ENCODE data around the gene UBE2U. TPM values are rescaled to one million over a fixed set of nuclear protein-coding genes. Genes with fewer than 3 reads are reported as not detected.

The UBE2U gene
- total RNA-seq, 2 donors from 2014 or later: not detected

DNA sequence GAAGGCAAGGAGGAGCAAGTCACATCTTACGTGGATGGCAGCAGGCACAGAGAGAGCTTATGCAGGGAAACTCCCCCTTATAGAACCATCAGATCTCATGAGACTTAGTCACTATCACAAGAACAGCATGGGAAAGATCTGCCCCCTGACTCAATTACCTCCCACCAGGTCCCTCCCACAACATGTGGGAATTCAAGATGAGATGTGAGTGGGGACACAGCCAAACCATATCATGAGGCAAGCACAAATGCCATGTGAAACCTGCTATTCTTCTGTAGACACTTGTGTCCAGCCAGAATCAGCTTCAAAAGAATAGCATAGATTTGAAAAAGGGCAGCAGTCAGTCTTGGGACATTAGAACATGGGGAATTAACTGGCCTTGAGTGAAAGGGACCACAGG, 32.2 kb upstream of the UBE2U start:
- no peak overlapping the region for H3K4me3 Mint-ChIP-seq
- no peak overlapping the region for H3K4me3 ChIP-seq (ENCODE audit: low read length)
- no peak for DNase-seq
- H3K9ac ChIP-seq (ENCODE audit: extremely low read depth, low read length, poor library complexity, severe bottlenecking): no peak overlapping the region
- H3K4me1 ChIP-seq (ENCODE audit: control insufficient read depth, insufficient read depth, low read length): no peaks in the 10 kb centered on the region
- H3K9me3 ChIP-seq (ENCODE audit: control insufficient read depth, low read length): peaks cover 33% of the 10 kb centered on the region
- H3K36me3 Mint-ChIP-seq (ENCODE audit: low read depth): peaks cover 73% of the 10 kb centered on the region
- peaks cover 60% of the 10 kb centered on the region for H3K36me3 ChIP-seq (ENCODE audit: control insufficient read depth, insufficient read depth, low read length)
- no peaks in the 10 kb centered on the region for H3K27me3 Mint-ChIP-seq (ENCODE audit: insufficient read depth)
- 75 to 96% methylated on average over 1 of the region's 1 CpG for WGBS, 2 experiments (ENCODE audit: insufficient coverage in 1 of 2, insufficient read length in 1 of 2)
- H3K9me3 Mint-ChIP-seq: peaks cover 28% of the 10 kb centered on the region
- H3K27ac ChIP-seq (ENCODE audit: low read depth, low read length): no peak overlapping the region
- TF ChIP-seq, protein P1, sequence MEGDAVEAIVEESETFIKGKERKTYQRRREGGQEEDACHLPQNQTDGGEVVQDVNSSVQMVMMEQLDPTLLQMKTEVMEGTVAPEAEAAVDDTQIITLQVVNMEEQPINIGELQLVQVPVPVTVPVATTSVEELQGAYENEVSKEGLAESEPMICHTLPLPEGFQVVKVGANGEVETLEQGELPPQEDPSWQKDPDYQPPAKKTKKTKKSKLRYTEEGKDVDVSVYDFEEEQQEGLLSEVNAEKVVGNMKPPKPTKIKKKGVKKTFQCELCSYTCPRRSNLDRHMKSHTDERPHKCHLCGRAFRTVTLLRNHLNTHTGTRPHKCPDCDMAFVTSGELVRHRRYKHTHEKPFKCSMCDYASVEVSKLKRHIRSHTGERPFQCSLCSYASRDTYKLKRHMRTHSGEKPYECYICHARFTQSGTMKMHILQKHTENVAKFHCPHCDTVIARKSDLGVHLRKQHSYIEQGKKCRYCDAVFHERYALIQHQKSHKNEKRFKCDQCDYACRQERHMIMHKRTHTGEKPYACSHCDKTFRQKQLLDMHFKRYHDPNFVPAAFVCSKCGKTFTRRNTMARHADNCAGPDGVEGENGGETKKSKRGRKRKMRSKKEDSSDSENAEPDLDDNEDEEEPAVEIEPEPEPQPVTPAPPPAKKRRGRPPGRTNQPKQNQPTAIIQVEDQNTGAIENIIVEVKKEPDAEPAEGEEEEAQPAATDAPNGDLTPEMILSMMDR (conservative IDR thresholded peaks at IDR 0.05): no peak
- H3K4me1 Mint-ChIP-seq: peaks cover 20% of the 10 kb centered on the region
- no peak overlapping the region for H3K27ac Mint-ChIP-seq
- no peaks in the 10 kb centered on the region for H3K27me3 ChIP-seq (ENCODE audit: control insufficient read depth, insufficient read depth, low read length, poor library complexity, severe bottlenecking)

DNA sequence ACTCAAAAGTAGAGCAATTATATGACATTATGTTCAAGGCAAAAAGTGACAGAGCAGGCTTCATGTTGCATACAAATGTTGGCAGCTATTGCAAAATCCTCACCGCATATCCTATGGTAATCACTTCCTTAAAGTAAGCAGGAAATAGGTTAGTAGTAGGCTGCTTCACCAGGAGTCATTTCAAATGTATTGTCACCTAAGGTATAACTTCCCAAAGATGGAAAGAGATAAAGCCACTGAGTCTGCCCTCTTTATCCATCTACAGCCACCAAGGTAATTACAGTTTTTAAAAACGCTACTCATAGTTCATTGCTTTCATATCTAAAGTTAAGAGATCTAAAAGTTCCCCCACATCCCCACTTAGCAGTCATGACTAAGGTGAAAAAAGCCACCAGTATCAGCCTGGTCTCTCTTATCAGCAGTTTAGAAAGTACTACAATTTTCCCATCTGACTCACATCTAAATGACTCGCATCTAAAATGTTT, 31.6 kb upstream of the UBE2U start:
- peaks cover 28% of the 10 kb centered on the region for H3K9me3 Mint-ChIP-seq
- no peak overlapping the region for H3K4me3 ChIP-seq (ENCODE audit: low read length)
- H3K27ac Mint-ChIP-seq: no peak overlapping the region
- WGBS, 2 experiments (ENCODE audit: insufficient coverage in 1 of 2, insufficient read length in 1 of 2): 80 to 82% methylated on average over 3 of the region's 3 CpGs
- no peak overlapping the region for H3K4me3 Mint-ChIP-seq
- peaks cover 20% of the 10 kb centered on the region for H3K4me1 Mint-ChIP-seq
- H3K4me1 ChIP-seq (ENCODE audit: control insufficient read depth, insufficient read depth, low read length): no peaks in the 10 kb centered on the region
- TF ChIP-seq, protein P1 (conservative IDR thresholded peaks at IDR 0.05): no peak
- H3K36me3 ChIP-seq (ENCODE audit: control insufficient read depth, insufficient read depth, low read length): peaks cover 59% of the 10 kb centered on the region
- H3K27me3 ChIP-seq (ENCODE audit: control insufficient read depth, insufficient read depth, low read length, poor library complexity, severe bottlenecking): no peaks in the 10 kb centered on the region
- H3K36me3 Mint-ChIP-seq (ENCODE audit: low read depth): peaks cover 74% of the 10 kb centered on the region
- DNase-seq: no peak
- H3K27ac ChIP-seq (ENCODE audit: low read depth, low read length): no peak overlapping the region
- peaks cover 29% of the 10 kb centered on the region for H3K9me3 ChIP-seq (ENCODE audit: control insufficient read depth, low read length)
- H3K9ac ChIP-seq (ENCODE audit: extremely low read depth, low read length, poor library complexity, severe bottlenecking): no peak overlapping the region
- H3K27me3 Mint-ChIP-seq (ENCODE audit: insufficient read depth): no peaks in the 10 kb centered on the region

DNA sequence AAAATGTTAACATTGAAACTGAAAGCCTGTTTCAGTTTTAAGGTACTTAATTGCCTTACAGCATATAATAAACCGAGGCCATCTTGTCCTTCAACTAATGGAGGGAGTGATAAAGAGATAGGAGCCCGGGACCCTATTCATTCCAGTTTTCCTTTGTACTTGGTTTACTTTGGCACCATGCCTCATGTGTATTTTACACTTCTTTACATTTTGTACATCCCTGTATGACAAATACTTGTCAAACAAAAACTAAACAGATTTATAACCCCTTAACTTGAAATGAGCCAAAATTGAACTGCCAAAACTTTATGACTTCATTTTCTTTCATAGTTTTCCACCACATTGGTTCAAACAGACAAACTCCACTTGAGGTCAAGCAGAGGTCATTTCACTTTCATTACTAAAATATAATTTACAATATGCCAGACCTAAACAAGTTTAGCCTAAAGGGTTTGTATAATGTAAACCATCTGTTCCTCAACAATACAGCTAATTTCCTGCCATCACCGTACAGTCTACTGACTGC, 30.9 kb upstream of the UBE2U start:
- Histone ChIP-seq H3K36me3 (ENCODE audit: control insufficient read depth, insufficient read depth, low read length) (peaks cover 58% of the 10 kb centered on the region), H3K4me3 (ENCODE audit: low read length) (no peak overlapping the region), H3K9me3 (ENCODE audit: control insufficient read depth, low read length) (peaks cover 27% of the 10 kb centered on the region), H3K27me3 (ENCODE audit: control insufficient read depth, insufficient read depth, low read length, poor library complexity, severe bottlenecking) (no peaks in the 10 kb centered on the region), H3K4me1 (ENCODE audit: control insufficient read depth, insufficient read depth, low read length) (no peaks in the 10 kb centered on the region), H3K9ac (ENCODE audit: extremely low read depth, low read length, poor library complexity, severe bottlenecking) (no peak overlapping the region), H3K27ac (ENCODE audit: low read depth, low read length) (no peak overlapping the region)
- TF ChIP-seq, protein P1 (conservative IDR thresholded peaks at IDR 0.05): no peak
- H3K4me3 Mint-ChIP-seq: no peak overlapping the region
- DNase-seq: no peak
- WGBS, 2 experiments (ENCODE audit: insufficient coverage in 1 of 2, insufficient read length in 1 of 2): 97 to 100% methylated on average over 1 to 3 of the region's 3 CpGs
- H3K27ac Mint-ChIP-seq: no peak overlapping the region
- peaks cover 20% of the 10 kb centered on the region for H3K4me1 Mint-ChIP-seq
- H3K36me3 Mint-ChIP-seq (ENCODE audit: low read depth): peaks cover 73% of the 10 kb centered on the region
- peaks cover 28% of the 10 kb centered on the region for H3K9me3 Mint-ChIP-seq
- no peaks in the 10 kb centered on the region for H3K27me3 Mint-ChIP-seq (ENCODE audit: insufficient read depth)

Measured in endodermal cell (in vitro differentiated cells).